MM.1S (cell line): ENCODE results near the gene HGFAC.
A peak's percentile ranks its signal among the peaks of the same experiment; 100 is the strongest.

Source experiments
- DNase-seq: peaks from one replicate; pipeline ENCODE4 v3.0.0-alpha.2; 2015
- H2AFZ ChIP-seq: fragments of 300-600 bp; sonication (generic); 2 replicates; pipeline ENCODE4 v1.6.0; 2016; ENCODE audit warnings: antibody characterized with exemption, low read length
- H3F3A ChIP-seq: fragments of 300-600 bp; sonication (generic); 2 replicates; pipeline ENCODE4 v1.6.1; 2016; ENCODE audit warnings: mild to moderate bottlenecking, antibody characterized with exemption, low read length, moderate library complexity, mixed read lengths; ENCODE audit not compliant: insufficient read depth
- H3K27ac ChIP-seq: fragments of 300-600 bp; sonication (generic); 2 replicates; pipeline ENCODE4 v1.5.1; 2016; ENCODE audit warnings: mild to moderate bottlenecking, low read length
- H3K27me3 ChIP-seq: fragments of 300-600 bp; sonication (generic); replicated peaks from 2 replicates; pipeline ENCODE4 v1.6.0; 2016; ENCODE audit warnings: low read length; ENCODE audit not compliant: insufficient read depth
- H3K36me3 ChIP-seq: fragments of 300-600 bp; sonication (generic); replicated peaks from 2 replicates; pipeline ENCODE4 v1.6.1; 2016; ENCODE audit warnings: mild to moderate bottlenecking, low read length, mixed read lengths; ENCODE audit not compliant: insufficient read depth
- H3K4me1 ChIP-seq: fragments of 300-600 bp; sonication (generic); 2 replicates; pipeline ENCODE4 v1.6.1; 2016; ENCODE audit warnings: low read length, mixed read lengths
- H3K4me2 ChIP-seq: fragments of 300-600 bp; sonication (generic); 2 replicates; pipeline ENCODE4 v1.6.0; 2016; ENCODE audit warnings: low read depth, low read length
- H3K4me3 ChIP-seq: fragments of 300-600 bp; sonication (generic); 2 replicates; pipeline ENCODE4 v1.5.1; 2016; ENCODE audit warnings: low read length, mixed read lengths
- H3K79me2 ChIP-seq: fragments of 300-600 bp; sonication (generic); 2 replicates; pipeline ENCODE4 v1.6.1; 2016; ENCODE audit warnings: mixed run types, low read length, mixed read lengths
- H3K9ac ChIP-seq: fragments of 300-600 bp; sonication (generic); 2 replicates; pipeline ENCODE4 v1.6.1; 2016; ENCODE audit warnings: low read length, mixed read lengths
- H3K9me2 ChIP-seq: fragments of 300-600 bp; sonication (generic); replicated peaks from 2 replicates; pipeline ENCODE4 v1.6.1; 2016; ENCODE audit warnings: mild to moderate bottlenecking, low read length, mixed read lengths; ENCODE audit not compliant: insufficient read depth
- H3K9me3 ChIP-seq: fragments of 300-600 bp; sonication (generic); replicated peaks from 2 replicates; pipeline ENCODE4 v1.6.1; 2016; ENCODE audit warnings: mild to moderate bottlenecking, low read length, mixed read lengths; ENCODE audit not compliant: insufficient read depth
- H4K20me1 ChIP-seq: fragments of 300-600 bp; sonication (generic); 2 replicates; pipeline ENCODE4 v1.6.1; 2016; ENCODE audit warnings: mild to moderate bottlenecking, low read length, moderate library complexity, mixed read lengths; ENCODE audit not compliant: insufficient read depth
- EZH2 ChIP-seq: fragments of 300-600 bp; sonication (generic); optimal IDR thresholded peaks from 2 replicates; pipeline ENCODE3; 2017; ENCODE audit warnings: low read depth, mild to moderate bottlenecking, antibody characterized with exemption, low read length, mixed read lengths
- EZH2phosphoT487 ChIP-seq: fragments of 300-600 bp; sonication (generic); IDR thresholded peaks from 2 replicates; pipeline ENCODE4 v1.6.1; 2018; ENCODE audit warnings: antibody characterized with exemption, low read length
- TF ChIP-seq, protein P1 (sequence below): fragments of 300-600 bp; sonication (generic); IDR thresholded peaks from 2 replicates; pipeline ENCODE4 v1.5.1; 2016; ENCODE audit warnings: antibody characterized with exemption, low read length, mixed read lengths

Gene HGFAC

DNA sequence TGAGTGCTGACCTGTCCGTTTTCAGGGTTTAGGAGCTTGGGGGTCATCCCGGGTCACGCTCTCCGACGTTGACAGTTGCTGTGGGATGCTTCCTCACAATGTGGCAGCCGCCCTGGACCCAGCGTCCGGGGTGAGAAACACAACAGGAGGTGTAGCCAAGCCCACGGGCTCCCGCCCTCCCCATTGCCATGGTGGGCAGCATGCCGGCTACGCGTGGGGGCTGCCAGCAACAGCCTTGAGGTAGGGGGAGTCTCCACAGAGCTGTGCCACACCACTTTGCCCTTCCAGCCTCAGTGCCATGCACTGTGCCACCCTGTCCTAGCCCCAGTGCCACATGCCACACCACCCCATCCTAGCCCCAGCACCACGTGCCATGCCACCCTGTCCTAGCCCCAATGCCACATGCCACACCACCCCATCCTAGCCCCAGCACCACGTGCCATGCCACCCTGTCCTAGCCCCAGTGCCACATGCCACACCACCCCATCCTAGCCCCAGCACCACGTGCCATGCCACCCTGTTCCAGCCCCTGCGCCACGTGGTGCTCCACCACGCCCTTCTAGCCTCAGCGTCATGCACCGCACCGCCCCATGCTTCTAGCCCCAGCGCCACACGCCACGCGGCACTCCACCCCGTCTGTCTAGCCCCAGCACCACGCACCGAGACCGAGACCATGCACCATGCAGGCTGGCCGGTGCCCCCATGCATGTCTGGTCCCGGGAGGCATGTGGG is 8.5 kb upstream of the HGFAC start:
- no peak for TF ChIP-seq EZH2phosphoT487
- TF ChIP-seq EZH2, result no peak
- TF ChIP-seq, protein P1, sequence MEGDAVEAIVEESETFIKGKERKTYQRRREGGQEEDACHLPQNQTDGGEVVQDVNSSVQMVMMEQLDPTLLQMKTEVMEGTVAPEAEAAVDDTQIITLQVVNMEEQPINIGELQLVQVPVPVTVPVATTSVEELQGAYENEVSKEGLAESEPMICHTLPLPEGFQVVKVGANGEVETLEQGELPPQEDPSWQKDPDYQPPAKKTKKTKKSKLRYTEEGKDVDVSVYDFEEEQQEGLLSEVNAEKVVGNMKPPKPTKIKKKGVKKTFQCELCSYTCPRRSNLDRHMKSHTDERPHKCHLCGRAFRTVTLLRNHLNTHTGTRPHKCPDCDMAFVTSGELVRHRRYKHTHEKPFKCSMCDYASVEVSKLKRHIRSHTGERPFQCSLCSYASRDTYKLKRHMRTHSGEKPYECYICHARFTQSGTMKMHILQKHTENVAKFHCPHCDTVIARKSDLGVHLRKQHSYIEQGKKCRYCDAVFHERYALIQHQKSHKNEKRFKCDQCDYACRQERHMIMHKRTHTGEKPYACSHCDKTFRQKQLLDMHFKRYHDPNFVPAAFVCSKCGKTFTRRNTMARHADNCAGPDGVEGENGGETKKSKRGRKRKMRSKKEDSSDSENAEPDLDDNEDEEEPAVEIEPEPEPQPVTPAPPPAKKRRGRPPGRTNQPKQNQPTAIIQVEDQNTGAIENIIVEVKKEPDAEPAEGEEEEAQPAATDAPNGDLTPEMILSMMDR, result no peak
- DNase-seq, result no peak
- no peaks in the 10 kb centered on the region for H4K20me1 ChIP-seq

DNA sequence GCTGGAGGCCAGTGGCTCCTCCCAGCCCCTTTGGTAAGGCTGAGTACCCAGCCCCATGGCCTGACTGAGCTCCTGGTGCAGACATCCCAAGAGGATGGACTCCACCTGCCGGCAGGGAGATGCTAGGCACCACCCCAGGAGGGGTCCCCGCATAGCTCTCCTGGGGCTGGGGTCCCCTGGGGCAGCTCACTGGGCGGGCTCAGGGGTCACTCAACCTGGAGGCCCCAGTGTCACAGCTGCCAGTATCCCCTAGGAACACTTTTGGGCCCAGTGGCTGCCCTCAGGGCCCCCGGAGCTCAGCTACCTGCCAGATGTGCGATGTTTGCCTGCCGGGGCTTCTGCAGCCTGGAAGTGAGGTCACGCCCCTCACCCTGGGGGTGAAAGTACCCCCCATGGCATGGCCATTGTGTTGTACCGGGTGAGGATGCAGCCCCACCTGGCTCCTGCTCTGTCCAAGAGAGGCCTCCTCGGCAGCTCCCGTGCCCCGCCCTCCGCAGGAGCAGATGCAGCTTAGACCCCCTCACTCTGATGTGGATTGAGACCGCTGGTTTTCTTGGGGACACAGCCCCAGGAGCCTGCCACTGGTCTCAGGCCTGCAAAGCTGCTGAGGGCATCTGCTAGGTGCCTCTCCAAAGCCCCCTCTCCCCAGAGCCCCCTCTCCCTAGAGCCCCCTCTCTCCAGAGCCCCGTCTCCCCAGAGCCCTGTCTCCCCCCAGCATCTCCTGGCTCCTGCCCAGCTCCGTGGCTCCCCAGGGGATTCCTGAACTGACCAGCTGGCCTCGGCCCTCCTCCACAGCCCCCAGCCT is 6.7 kb upstream of the HGFAC start:
- H3F3A ChIP-seq, result no peaks in the 10 kb centered on the region
- no peak for TF ChIP-seq EZH2
- TF ChIP-seq, protein P1, result peak; percentile 7; the same call in 1 of the 2 replicates
- no peak overlapping the region for H3K9ac ChIP-seq
- no peak for DNase-seq
- no peak overlapping the region for H2AFZ ChIP-seq
- no peak overlapping the region for H3K4me2 ChIP-seq
- H3K36me3 ChIP-seq, result no peaks in the 10 kb centered on the region
- H3K4me1 ChIP-seq, result no peaks in the 10 kb centered on the region
- H3K9me2 ChIP-seq, result no peaks in the 10 kb centered on the region
- H3K27ac ChIP-seq, result no peak overlapping the region
- H3K79me2 ChIP-seq, result no peaks in the 10 kb centered on the region
- no peaks in the 10 kb centered on the region for H4K20me1 ChIP-seq
- H3K4me3 ChIP-seq, result no peak overlapping the region
- no peaks in the 10 kb centered on the region for H3K9me3 ChIP-seq
- H3K27me3 ChIP-seq, result no peaks in the 10 kb centered on the region

More for the DNA sequence above, 8.5 kb upstream of the HGFAC start:
- H3K4me2 ChIP-seq, result no peak overlapping the region
- no peaks in the 10 kb centered on the region for H3K36me3 ChIP-seq
- no peak overlapping the region for H3K9ac ChIP-seq
- H3K27ac ChIP-seq, result no peak overlapping the region
- H2AFZ ChIP-seq, result no peak overlapping the region
- H3F3A ChIP-seq, result no peaks in the 10 kb centered on the region
- no peak overlapping the region for H3K4me3 ChIP-seq
- no peaks in the 10 kb centered on the region for H3K4me1 ChIP-seq
- H3K9me3 ChIP-seq, result no peaks in the 10 kb centered on the region
- no peaks in the 10 kb centered on the region for H3K79me2 ChIP-seq
- no peaks in the 10 kb centered on the region for H3K27me3 ChIP-seq
- no peaks in the 10 kb centered on the region for H3K9me2 ChIP-seq

DNA sequence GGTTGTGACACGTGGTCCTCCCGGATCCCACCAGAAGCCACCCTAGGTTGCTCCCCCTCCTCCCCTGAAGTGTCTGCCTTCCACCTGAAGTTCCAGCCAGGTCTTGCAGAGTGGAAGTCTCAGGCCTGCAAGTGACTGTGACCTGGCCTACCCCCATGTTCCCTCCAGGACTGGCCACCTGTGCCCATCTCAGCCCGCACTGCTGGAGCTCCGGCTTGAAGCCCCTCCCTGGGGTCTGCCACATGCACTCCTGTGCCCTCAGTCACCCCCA is 6.1 kb upstream of the HGFAC start:
- Histone ChIP-seq H3K4me2 (no peak overlapping the region), H3K4me1 (no peaks in the 10 kb centered on the region), H4K20me1 (no peaks in the 10 kb centered on the region), H3K9me2 (no peaks in the 10 kb centered on the region), H3F3A (no peaks in the 10 kb centered on the region), H3K9me3 (no peaks in the 10 kb centered on the region), H3K79me2 (no peaks in the 10 kb centered on the region), H2AFZ (no peak overlapping the region), H3K36me3 (no peaks in the 10 kb centered on the region), H3K27me3 (no peaks in the 10 kb centered on the region), H3K4me3 (no peak overlapping the region), H3K9ac (no peak overlapping the region), H3K27ac (no peak overlapping the region)
- DNase-seq, result no peak
- TF ChIP-seq EZH2, result no peak
